Stimulated activated memory B cell treated with anti-CD40 and anti-IgM and Interleukin-4, amounts not matched to agents 10 μg/mL and 1 μg/mL and 100 μg/mL, for 72 hours (primary cell): ENCODE data around the gene GPATCH4.

Experiments
- ATAC-seq: fragments of 150-1000 bp; cut with Tn5 transposase; 2 replicates; pipeline ENCODE4 v1.10.0; 2021
- H3K27ac Mint-ChIP-seq: one replicate; pipeline ENCODE4 v1.8.0; 2022; ENCODE audit warnings: mild to moderate bottlenecking, mixed read lengths
- H3K27me3 Mint-ChIP-seq: one replicate; pipeline ENCODE4 v1.8.0; 2022; ENCODE audit warnings: mixed read lengths
- H3K36me3 Mint-ChIP-seq: one replicate; pipeline ENCODE4 v1.8.0; 2022; ENCODE audit warnings: mixed read lengths
- H3K4me1 Mint-ChIP-seq: one replicate; pipeline ENCODE4 v1.8.0; 2022; ENCODE audit warnings: mixed read lengths
- H3K4me3 Mint-ChIP-seq: one replicate; pipeline ENCODE4 v1.8.0; 2022; ENCODE audit warnings: mild to moderate bottlenecking, moderate library complexity, mixed read lengths
- H3K9me3 Mint-ChIP-seq: one replicate; pipeline ENCODE4 v1.8.0; 2022; ENCODE audit warnings: mixed read lengths

The GPATCH4 gene

DNA sequence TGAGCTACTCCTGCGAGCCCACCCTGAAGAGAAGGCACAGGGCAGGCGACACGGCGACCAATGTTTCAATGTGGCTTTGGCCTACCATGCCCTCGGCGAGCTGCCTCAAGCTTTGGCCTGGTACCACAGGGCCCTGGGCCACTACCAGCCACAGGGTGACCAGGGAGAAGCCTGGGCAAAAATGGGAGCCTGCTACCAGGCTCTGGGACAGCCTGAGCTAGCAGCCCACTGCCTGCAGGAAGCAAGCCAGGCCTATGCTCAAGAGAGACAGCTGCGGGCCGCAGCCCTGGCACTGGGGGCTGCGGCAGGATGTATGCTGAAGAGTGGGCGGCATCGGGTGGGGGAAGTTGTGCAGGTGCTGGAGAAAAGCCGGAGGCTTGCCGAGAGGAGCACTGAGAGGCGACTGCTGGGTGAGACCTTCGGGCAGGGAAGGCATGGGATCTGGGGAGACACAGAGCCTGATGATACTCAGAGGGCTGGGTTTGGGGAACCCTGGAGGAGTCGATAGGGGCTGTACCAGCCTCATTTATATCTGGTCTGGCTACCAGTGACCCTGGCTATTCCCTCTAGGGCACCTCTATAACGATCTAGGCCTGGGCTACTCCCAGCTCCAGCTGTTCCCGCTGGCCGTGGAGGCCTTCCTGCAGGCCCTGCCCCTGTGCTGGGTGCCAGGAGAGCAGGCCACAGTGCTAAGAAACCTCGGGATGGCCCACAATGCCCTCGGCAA is 19.5 kb downstream of the GPATCH4 start:
- Mint-ChIP-seq H3K27me3 (no peaks in the 10 kb centered on the region), H3K4me3 (peak overlapping the region; percentile 82), H3K27ac (peak overlapping the region; percentile 97), H3K4me1 (peaks cover 37% of the 10 kb centered on the region), H3K9me3 (no peaks in the 10 kb centered on the region), H3K36me3 (peaks cover 11% of the 10 kb centered on the region)
- ATAC-seq = peak; percentile 85

DNA sequence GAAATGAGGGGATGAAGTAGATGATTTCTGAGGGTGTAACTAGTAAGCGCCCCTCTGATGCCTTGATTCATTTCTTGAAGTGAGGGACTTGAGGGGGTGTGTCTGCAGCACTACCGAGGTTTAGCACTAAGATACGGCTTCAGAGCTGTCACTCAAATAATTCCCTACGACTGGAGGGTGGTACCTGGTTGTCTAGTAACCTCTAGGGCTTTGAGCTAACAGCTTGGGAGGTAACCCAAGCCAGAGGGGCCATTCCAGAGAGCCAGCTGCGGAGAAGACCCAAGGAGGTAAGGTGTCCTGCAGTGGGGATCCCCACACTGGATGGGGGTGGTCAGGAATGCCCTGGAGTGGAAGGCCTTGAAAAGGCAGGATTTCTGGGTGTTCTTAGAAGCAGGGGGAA is 21.8 kb downstream of the GPATCH4 start, which contains the start of gene TTC24:
TSS of gene TTC24 (plus strand) at position 252 of the 400 bp plus-strand sequence. CDS start 1,642 bp downstream, outside the sequence.
- no peak for ATAC-seq
- Mint-ChIP-seq H3K9me3 (no peaks in the 10 kb centered on the region), H3K27ac (no peak within 1 kb of the TSS), H3K27me3 (no peaks in the 10 kb centered on the region), H3K4me1 (peaks cover 36% of the 10 kb centered on the region), H3K36me3 (no peaks in the 10 kb centered on the region), H3K4me3 (no peak within 1 kb of the TSS)

DNA sequence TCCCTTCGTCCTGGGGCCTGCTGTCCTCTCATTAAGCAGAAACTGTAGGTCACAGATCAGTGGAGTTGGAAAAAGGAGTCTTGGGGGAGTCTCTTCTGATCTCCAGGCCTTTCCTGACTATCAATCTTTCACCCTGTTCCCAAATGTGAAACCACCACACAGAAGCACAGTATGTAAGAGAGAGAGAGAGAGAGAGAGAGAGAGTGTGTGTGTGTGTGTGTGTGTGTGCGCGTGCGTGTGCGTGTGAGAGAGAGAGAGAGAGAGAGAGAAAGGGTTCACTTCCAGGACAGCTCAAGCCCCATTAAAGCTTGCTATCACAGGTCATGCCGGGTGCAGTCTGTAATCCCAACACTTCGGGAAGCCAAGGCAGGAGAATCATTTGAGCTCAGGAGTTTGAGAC is 23.2 kb downstream of the GPATCH4 start:
- Mint-ChIP-seq H3K9me3 (no peaks in the 10 kb centered on the region), H3K4me3 (no peak overlapping the region), H3K36me3 (no peaks in the 10 kb centered on the region), H3K27ac (no peak overlapping the region), H3K4me1 (peaks cover 23% of the 10 kb centered on the region), H3K27me3 (peaks cover 4% of the 10 kb centered on the region)
- no peak for ATAC-seq

DNA sequence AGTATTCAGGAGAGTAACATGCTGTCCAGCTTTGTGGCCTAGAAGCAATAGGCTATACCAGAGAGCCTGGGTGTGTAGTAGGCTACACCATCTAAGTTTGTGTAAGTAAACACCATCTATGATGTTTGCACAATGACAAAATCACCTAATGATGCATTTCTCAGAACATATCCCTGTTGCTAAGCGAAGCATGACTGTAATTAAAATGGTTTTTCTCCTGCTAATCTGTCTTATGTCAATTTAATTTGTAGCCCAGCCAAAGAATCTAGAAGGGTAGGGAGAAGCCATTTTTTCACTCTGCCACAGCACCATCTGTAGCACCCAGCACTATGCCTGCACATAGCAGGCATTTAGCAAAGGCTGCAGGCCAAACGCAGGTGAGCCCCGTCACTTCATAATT is 23.7 kb downstream of the GPATCH4 start:
- Mint-ChIP-seq H3K27me3 (peaks cover 9% of the 10 kb centered on the region), H3K9me3 (no peaks in the 10 kb centered on the region), H3K4me3 (no peak overlapping the region), H3K4me1 (peaks cover 23% of the 10 kb centered on the region), H3K36me3 (no peaks in the 10 kb centered on the region), H3K27ac (no peak overlapping the region)
- no peak for ATAC-seq

DNA sequence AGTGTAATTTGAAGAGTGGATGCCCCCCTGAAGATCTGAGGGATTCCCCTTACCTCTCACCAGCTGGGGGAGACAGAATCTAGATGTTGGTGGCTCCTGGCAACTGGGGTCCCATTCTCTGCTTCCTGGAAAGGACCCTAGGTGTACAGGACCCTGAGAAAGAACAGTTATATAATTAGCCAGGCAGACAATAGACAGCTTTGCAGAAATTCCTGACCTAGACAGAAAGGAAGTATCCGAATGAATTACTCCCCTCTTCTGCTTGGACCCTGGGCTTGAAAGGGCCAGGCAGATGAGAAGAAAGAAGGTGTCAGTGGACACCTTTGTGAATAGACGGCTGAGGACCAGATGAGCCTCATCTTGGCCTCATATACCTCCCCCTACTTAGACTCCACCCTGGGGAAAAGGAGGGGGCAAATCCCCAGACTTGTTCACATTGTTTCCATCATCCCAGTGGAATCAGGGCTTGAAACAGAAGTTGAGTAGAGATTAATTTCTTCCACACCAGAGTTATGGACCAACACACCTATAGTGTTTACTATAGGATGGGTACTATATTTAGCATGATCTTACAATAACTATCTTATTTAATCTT is 27.1 kb downstream of the GPATCH4 start:
- Mint-ChIP-seq H3K4me3 (no peak overlapping the region), H3K36me3 (no peaks in the 10 kb centered on the region), H3K9me3 (no peaks in the 10 kb centered on the region), H3K27me3 (peaks cover 28% of the 10 kb centered on the region), H3K4me1 (peaks cover 12% of the 10 kb centered on the region), H3K27ac (no peak overlapping the region)
- ATAC-seq = no peak

DNA sequence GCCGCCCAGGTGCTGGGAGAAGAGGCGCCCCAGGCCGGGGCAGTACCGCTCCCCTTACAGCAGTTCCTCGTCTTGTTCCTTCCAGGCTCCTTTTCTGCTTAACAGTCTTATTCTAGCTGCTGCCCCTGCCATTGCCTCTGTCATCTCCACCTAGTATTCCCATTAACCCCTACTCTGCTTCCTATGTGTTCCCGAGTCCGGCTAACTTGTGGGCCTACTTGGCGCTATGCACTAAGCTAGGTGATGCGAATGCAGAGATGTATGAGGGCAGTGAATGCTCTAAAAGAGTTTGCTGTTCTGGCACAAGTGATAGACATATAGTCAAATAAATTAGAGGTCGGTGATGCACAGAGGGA is 28.6 kb downstream of the GPATCH4 start:
- H3K27me3 Mint-ChIP-seq = peaks cover 28% of the 10 kb centered on the region
- H3K36me3 Mint-ChIP-seq = no peaks in the 10 kb centered on the region
- peaks cover 12% of the 10 kb centered on the region for H3K4me1 Mint-ChIP-seq
- peak overlapping the region; percentile 82 for H3K4me3 Mint-ChIP-seq
- no peaks in the 10 kb centered on the region for H3K9me3 Mint-ChIP-seq
- ATAC-seq = no peak
- H3K27ac Mint-ChIP-seq = peak overlapping the region; percentile 28

DNA sequence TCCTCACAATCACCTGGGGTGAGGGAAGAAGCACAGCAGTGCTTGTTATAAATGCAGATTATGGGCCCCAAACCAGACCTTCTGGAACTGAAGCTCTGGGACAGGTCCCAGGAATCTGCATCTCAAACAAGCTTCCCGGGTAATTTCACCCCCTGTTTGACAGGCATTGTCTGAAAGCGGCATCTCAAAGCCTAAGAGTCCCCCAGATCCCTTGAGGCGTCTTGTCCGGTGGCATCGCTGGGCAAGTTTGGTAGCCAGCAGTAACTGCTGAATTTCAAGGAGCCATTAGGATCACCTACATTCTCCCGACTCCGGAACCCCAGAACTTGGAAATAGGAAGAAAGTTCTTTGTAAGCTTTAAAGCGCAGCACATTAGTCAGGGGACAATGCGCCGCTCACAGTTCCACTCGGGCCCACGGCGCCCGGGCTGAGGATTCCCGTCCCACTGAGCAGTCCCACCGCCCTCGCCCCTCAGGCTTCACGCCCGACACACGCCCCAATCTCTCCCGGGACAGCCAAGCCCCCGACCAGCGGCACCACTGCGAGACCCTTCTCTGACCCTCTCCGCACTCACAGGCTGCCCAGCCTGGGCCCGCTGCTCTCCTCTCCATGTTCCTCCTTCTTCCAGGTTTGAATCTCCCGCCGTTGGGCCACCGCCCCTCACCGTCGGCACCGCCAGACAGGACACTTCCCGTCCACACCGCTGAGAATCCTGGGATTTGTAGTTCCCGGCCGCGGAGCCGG is 29.2 kb downstream of the GPATCH4 start, which contains the start of gene IQGAP3:
TSS of gene IQGAP3 (minus strand) at position 647 of the 744 bp plus-strand sequence. CDS start at position 611, 36 bp downstream.
- Mint-ChIP-seq H3K4me3 (peak within 1 kb of the TSS; percentile 82), H3K4me1 (peaks cover 12% of the 10 kb centered on the region), H3K27ac (peak within 1 kb of the TSS; percentile 28), H3K9me3 (no peaks in the 10 kb centered on the region), H3K36me3 (no peaks in the 10 kb centered on the region), H3K27me3 (peaks cover 28% of the 10 kb centered on the region)
- peak; percentile 92 for ATAC-seq

DNA sequence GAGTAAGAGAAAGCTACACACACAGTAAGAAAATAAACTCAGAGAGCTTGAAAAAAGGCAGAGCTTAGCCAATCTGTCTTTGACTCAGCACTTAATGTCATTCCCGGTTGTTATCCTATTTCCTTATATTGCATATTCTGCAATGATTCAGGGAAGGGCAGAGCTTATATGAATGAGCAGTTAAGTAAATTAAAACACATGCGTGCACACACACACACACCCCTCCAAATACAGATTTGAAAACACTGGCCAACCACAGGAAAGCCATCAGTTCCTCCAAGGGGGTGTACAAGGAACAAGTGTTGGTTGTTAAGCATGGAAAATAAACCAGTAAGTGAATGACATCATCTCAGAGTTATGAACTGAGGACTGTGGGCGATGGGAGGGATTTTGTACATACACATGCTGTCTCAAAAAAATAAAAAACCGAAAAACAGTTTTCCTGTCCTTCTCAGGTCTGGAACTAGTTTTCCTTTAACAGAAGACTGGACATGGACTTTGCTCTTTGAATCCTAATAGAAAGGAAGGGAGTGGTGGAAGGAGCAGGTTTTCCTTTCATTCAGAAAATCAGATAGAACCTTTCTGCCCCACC is 29.9 kb downstream of the GPATCH4 start:
- Mint-ChIP-seq H3K4me3 (peak overlapping the region; percentile 82), H3K27ac (no peak overlapping the region), H3K36me3 (no peaks in the 10 kb centered on the region), H3K4me1 (peaks cover 12% of the 10 kb centered on the region), H3K9me3 (no peaks in the 10 kb centered on the region), H3K27me3 (peaks cover 28% of the 10 kb centered on the region)
- ATAC-seq = no peak

DNA sequence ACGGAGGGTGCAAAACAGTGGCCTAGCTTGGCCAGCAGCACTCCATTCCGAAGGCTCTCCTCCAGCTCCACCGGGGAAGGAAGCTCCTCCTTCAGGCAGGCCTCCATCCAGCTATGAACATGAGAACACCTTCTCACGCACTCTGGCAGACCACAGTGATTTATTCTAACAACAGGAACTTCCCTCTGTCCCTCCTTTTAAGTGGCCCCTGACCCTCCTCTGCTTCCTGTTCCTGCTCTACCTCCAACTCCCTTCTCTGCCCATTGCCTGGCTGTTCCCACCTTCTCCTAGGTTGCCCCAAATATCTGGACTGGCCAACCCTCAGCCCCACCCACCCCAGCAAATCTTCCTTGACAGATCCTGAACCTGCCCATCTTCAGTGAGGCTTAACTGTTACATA is 34.8 kb downstream of the GPATCH4 start:
- ATAC-seq = no peak
- no peaks in the 10 kb centered on the region for H3K9me3 Mint-ChIP-seq
- H3K4me3 Mint-ChIP-seq = no peak overlapping the region
- H3K36me3 Mint-ChIP-seq = no peaks in the 10 kb centered on the region
- H3K4me1 Mint-ChIP-seq = no peaks in the 10 kb centered on the region
- no peak overlapping the region for H3K27ac Mint-ChIP-seq
- H3K27me3 Mint-ChIP-seq = peaks cover 12% of the 10 kb centered on the region

DNA sequence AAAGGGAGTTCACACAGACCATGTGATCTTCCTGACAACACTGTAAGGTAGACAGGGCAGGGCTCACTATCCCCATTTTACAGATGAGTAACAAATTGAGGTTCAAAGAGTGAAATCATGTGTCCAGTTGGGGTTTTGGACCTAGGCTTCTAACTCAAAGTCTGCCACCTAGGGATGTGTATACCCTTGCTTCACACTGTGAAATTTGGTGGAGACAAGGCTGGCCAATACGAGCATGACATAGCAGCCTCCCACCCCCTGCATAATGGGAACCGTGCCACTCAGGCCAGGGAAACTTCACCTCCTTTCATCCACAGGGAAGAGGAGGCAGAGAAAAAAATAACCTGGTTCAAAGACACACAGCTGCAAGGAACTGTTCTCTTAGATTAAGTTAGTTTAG is 35.8 kb downstream of the GPATCH4 start:
- ATAC-seq = no peak
- Mint-ChIP-seq H3K27ac (no peak overlapping the region), H3K9me3 (no peaks in the 10 kb centered on the region), H3K36me3 (no peaks in the 10 kb centered on the region), H3K27me3 (peaks cover 3% of the 10 kb centered on the region), H3K4me1 (no peaks in the 10 kb centered on the region), H3K4me3 (no peak overlapping the region)

DNA sequence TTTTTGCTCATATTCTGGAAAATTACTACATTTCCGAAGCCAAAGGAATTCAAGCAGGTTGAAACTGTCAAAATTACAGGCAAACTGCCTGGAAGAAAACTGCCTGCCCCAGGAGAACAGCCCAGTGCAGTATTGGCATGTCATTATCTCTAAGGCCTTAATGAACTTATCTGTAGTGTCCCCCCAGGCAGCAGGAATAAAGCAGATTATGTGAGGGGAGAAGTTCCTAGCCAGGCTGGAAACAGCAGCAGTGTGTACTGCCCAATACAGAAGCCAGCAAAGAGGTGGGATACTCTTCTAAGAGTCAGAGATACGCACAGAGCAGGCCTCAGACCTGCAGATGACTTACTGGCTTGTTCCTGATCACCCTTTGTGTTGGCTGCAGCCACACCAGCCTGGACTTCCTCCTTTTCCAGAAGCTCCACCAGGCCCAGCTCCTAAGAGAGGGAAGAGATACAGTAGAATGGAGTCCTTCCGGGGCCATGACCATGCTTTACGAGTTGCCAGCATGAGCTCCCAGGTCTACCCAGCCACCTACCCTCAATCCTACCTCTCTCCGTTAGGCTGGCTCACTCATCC is 40.6 kb downstream of the GPATCH4 start:
- Mint-ChIP-seq H3K36me3 (no peaks in the 10 kb centered on the region), H3K27ac (no peak overlapping the region), H3K9me3 (no peaks in the 10 kb centered on the region), H3K4me1 (no peaks in the 10 kb centered on the region), H3K27me3 (no peaks in the 10 kb centered on the region), H3K4me3 (no peak overlapping the region)
- ATAC-seq = no peak

DNA sequence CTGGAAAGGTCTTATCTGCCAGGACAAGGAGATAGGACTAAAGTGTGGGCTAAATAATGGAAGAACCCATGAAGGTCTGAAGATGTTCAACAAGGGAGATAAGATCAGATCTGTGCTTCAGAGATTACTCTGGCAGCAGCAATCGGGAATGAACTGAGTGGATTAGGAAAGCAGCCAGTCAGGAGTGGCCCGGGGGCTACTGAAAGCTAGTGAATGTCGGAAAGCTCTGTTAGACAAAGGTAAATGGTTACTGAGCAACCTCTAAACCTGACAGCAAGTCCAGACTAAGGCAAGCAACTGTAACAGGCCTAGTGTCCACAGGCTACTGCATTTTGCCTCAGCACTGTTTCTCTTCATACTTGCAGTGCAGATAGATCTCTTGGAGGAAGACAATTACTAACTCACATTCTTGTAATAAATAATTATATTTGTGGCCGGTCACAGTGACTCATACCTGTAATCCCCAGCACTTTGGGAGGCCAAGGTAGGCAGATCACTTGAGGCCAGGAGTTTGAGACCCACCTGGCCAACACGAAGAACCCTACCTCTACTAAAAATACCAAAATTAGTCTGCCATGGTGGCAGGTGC is 41.4 kb downstream of the GPATCH4 start:
- H3K4me3 Mint-ChIP-seq = no peak overlapping the region
- no peak overlapping the region for H3K27ac Mint-ChIP-seq

DNA sequence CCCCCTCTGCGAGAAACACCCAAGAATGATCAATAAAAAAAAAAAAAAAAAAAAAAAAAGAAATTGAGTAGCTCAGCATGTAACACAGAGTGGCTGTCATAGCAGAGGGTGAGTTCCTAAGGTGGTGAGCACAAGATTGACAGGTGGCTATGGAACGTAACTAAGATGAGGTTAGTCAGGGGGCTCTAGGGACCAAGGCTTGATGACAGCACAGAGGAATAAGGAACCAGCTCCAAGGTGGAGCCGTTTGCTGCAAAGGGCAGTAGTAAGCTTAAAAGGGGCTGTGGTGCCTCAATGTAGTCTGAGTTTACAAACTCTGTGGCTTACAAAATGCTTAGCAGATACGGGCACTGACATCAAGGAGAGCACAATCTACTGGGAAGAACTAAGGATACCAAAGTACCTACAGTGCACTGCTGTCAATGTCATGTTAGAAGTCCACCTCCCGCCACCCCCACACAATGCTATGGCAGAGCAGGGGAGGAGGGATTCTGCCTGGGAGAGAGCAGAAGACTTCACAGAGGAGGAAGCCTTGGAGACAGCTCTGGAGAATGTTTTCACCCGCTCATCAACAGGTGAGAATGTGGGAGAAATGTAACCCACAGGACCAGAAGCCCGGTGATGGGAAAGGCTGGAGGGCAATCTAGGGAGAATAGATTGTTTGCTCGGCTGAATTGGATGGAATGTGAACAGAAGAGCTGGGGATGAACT is 42.0 kb downstream of the GPATCH4 start:
- peak; percentile 47 for ATAC-seq
- no peaks in the 10 kb centered on the region for H3K4me1 Mint-ChIP-seq
- H3K4me3 Mint-ChIP-seq = no peak overlapping the region
- H3K36me3 Mint-ChIP-seq = no peaks in the 10 kb centered on the region
- no peak overlapping the region for H3K27ac Mint-ChIP-seq
- H3K27me3 Mint-ChIP-seq = no peaks in the 10 kb centered on the region
- H3K9me3 Mint-ChIP-seq = no peaks in the 10 kb centered on the region

More for the DNA sequence above, 41.4 kb downstream of the GPATCH4 start:
- Mint-ChIP-seq H3K9me3 (no peaks in the 10 kb centered on the region), H3K36me3 (no peaks in the 10 kb centered on the region), H3K27me3 (no peaks in the 10 kb centered on the region), H3K4me1 (no peaks in the 10 kb centered on the region)
- no peak for ATAC-seq

DNA sequence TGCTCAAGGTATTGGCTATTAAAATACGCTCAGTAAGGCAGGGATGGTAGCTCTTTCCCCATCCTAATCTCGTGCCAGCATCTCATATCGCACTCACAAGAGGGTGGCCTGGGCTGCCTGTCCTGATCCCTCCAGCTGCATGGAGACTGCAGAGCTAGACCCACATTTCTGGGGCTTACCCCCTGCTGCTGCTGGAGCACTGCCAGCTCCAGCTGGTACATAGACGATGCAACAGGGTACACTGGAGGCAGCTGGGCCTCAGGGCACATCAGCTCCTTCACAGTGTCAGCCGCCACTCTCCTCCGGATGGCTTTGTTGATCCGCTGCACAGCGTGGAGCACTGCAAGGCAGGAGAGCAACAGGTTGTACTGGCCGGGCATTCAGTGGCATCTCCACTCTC is 44.9 kb downstream of the GPATCH4 start:
- Mint-ChIP-seq H3K27me3 (no peaks in the 10 kb centered on the region), H3K4me3 (no peak overlapping the region), H3K27ac (no peak overlapping the region), H3K9me3 (no peaks in the 10 kb centered on the region), H3K36me3 (no peaks in the 10 kb centered on the region), H3K4me1 (peaks cover 28% of the 10 kb centered on the region)
- no peak for ATAC-seq
